K562 (cell line): Measurements from ENCODE around the gene ARHGAP28. TPM values are rescaled to one million over a fixed set of nuclear protein-coding genes. Genes with fewer than 3 reads are reported as not detected.

ENCODE experiments used
- ARID1B ChIP-seq: fragments of 450-650 bp; IDR thresholded peaks from 2 replicates; pipeline ENCODE4 v1.6.1; 2016; ENCODE audit warnings: antibody characterized with exemption, mild to moderate bottlenecking, inconsistent platforms
- ATF1 ChIP-seq, 2 experiments: fragments of 450-650 bp in 1 of 2; IDR thresholded peaks; 2 replicates each; pipeline ENCODE4 v1.6.1; 2016; ENCODE audit warnings: missing compliant biosample characterization in 1 of 2, missing genetic modification characterization in 1 of 2
- BRD9 ChIP-seq: fragments of 450-650 bp; IDR thresholded peaks from 2 replicates; pipeline ENCODE4 v1.6.1; 2018; ENCODE audit warnings: low read depth; ENCODE audit not compliant: partially characterized antibody
- CCNT2 ChIP-seq: IDR thresholded peaks from 2 replicates; pipeline ENCODE4 v1.6.1; 2011; ENCODE audit warnings: borderline replicate concordance, low read depth, mild to moderate bottlenecking, moderate library complexity, mixed read lengths, low read length; ENCODE audit not compliant: insufficient read length; ENCODE audit errors: extremely low read depth
- ERF ChIP-seq: fragments of 450-650 bp; formaldehyde crosslinking; IDR thresholded peaks from 2 replicates; pipeline ENCODE4 v1.4.0; 2020; ENCODE audit warnings: mild to moderate bottlenecking, mixed read lengths
- KLF16 ChIP-seq: IDR thresholded peaks from 2 replicates; pipeline ENCODE4 v1.6.1; 2016; ENCODE audit warnings: antibody characterized with exemption
- L3MBTL2 ChIP-seq: fragments of 450-650 bp; IDR thresholded peaks from 2 replicates; pipeline ENCODE4 v1.6.1; 2016; ENCODE audit warnings: mild to moderate bottlenecking, moderate library complexity
- LEF1 ChIP-seq: fragments of 450-650 bp; IDR thresholded peaks from 2 replicates; pipeline ENCODE4 v1.6.1; 2016; ENCODE audit warnings: mild to moderate bottlenecking
- MBD2 ChIP-seq: sonication (generic); IDR thresholded peaks from 2 replicates; pipeline ENCODE4 v1.6.1; 2016; ENCODE audit warnings: low read depth, borderline replicate concordance
- MEIS2 ChIP-seq: fragments of 450-650 bp; IDR thresholded peaks from 2 replicates; pipeline ENCODE4 v1.6.1; 2014; ENCODE audit warnings: mild to moderate bottlenecking; ENCODE audit not compliant: partially characterized antibody
- MTA2 ChIP-seq: fragments of 450-650 bp; IDR thresholded peaks from 2 replicates; pipeline ENCODE4 v1.6.1; 2016; ENCODE audit warnings: low read depth
- NFRKB ChIP-seq: fragments of 450-650 bp; IDR thresholded peaks from 2 replicates; pipeline ENCODE4 v1.6.1; 2016; ENCODE audit warnings: low read depth
- NFXL1 ChIP-seq: fragments of 450-650 bp; formaldehyde crosslinking; IDR thresholded peaks from 2 replicates; pipeline ENCODE4 v1.4.0; 2021; ENCODE audit warnings: mild to moderate bottlenecking
- PCBP2 ChIP-seq: fragments of 200-400 bp; formaldehyde crosslinking; IDR thresholded peaks from 2 replicates; pipeline ENCODE4 v1.6.1; 2018; ENCODE audit warnings: low read length, low read depth, mild to moderate bottlenecking, moderate library complexity; ENCODE audit not compliant: poor library complexity, severe bottlenecking
- SMARCA5 ChIP-seq: fragments of 450-650 bp; IDR thresholded peaks from 2 replicates; pipeline ENCODE4 v1.6.1; 2016
- TAF1 ChIP-seq: IDR thresholded peaks from 2 replicates; pipeline ENCODE4 v1.6.1; 2011; ENCODE audit warnings: mild to moderate bottlenecking, low read length, moderate library complexity; ENCODE audit not compliant: insufficient read depth, control insufficient read depth, severe bottlenecking; ENCODE audit errors: extremely low read depth
- TBP ChIP-seq: optimal IDR thresholded peaks from 2 replicates; pipeline ENCODE3; 2011; ENCODE audit warnings: low read depth, low read length, improper control_type of control experiment
- TCF3 ChIP-seq: sonication (generic); formaldehyde crosslinking; IDR thresholded peaks from 2 replicates; pipeline ENCODE4 v1.4.0; 2020; ENCODE audit warnings: mild to moderate bottlenecking, missing genetic modification reagents
- THRAP3 ChIP-seq: fragments of 450-650 bp; IDR thresholded peaks from 2 replicates; pipeline ENCODE4 v1.6.1; 2016; ENCODE audit warnings: mild to moderate bottlenecking, inconsistent platforms, borderline replicate concordance
- ZFX ChIP-seq: sonication (generic); formaldehyde crosslinking; IDR thresholded peaks from 2 replicates; pipeline ENCODE4 v1.8.0; 2022; ENCODE audit warnings: mild to moderate bottlenecking, missing genetic modification reagents, moderate library complexity
- ZNF699 ChIP-seq: fragments of 250-450 bp; sonication (Bioruptor Pico); IDR thresholded peaks from 2 replicates; pipeline ENCODE4 v1.8.0; 2021; ENCODE audit warnings: mild to moderate bottlenecking, moderate library complexity; ENCODE audit not compliant: insufficient replicate concordance
- polyA plus RNA-seq, 8 experiments: library from polyadenylated mRNA; depleted of rRNA in 4 of 8; stranded (reverse) in 5 of 8; unstranded in 3 of 8; fragments of >200 nt; fragmentation: Nextera tagmentation in 2 of 8; fragmentation: Illumina TruSeq in 1 of 8; extraction: Ambion mirVana in 2 of 8; extraction: Trizol in 1 of 8; gene quantifications; 2 replicates each; pipeline versions ENCODE4 v1.2.1 to v1.2.3, GENCODE V29; 2011 to 2014; ENCODE audit warnings: inconsistent platforms in 1 of 8, missing spikeins in 1 of 8
- total RNA-seq, 7 experiments: library from RNA; depleted of rRNA in 6 of 7; stranded (reverse); fragments of >200 nt in 6 of 7; fragmentation: Illumina TruSeq in 2 of 7; extraction: Trizol in 2 of 7; gene quantifications; 2 replicates each; pipeline versions ENCODE4 v1.2.1 to v1.2.3, GENCODE V29; 2011 to 2021; ENCODE audit warnings: low replicate concordance in 1 of 7
- TF ChIP-seq, protein P1 (sequence below): sonication (generic); formaldehyde crosslinking; IDR thresholded peaks from 2 replicates; pipeline ENCODE4 v1.8.0; 2022; ENCODE audit warnings: missing genetic modification reagents, mild to moderate bottlenecking, moderate library complexity, borderline replicate concordance
- TF ChIP-seq, protein P2 (sequence below), 2 experiments: fragments of 250-450 bp in 1 of 2; fragments of 450-650 bp in 1 of 2; sonication (Bioruptor Pico) in 1 of 2; IDR thresholded peaks; 2 replicates each; pipeline versions ENCODE4 v1.6.1 to v1.8.0; 2016 to 2021; ENCODE audit warnings: mild to moderate bottlenecking in 2 of 2, moderate library complexity in 2 of 2, missing compliant biosample characterization in 1 of 2, missing genetic modification characterization in 1 of 2
- TF ChIP-seq, protein P3 (sequence below), 2 experiments: fragments of 150-350 bp in 1 of 2; IDR thresholded peaks; 2 replicates each; pipeline ENCODE4 v1.6.1; 2012 to 2016; ENCODE audit warnings: low read depth in 2 of 2, low read length in 2 of 2, mild to moderate bottlenecking in 1 of 2, moderate library complexity in 1 of 2

Gene ARHGAP28
- total and polyA plus RNA-seq, 9 of the 15 experiments (the other 6 are each of a cell fraction or from before 2014, with no cell fraction given), result 0.93 to 5.9 (median 5.0) TPM

DNA sequence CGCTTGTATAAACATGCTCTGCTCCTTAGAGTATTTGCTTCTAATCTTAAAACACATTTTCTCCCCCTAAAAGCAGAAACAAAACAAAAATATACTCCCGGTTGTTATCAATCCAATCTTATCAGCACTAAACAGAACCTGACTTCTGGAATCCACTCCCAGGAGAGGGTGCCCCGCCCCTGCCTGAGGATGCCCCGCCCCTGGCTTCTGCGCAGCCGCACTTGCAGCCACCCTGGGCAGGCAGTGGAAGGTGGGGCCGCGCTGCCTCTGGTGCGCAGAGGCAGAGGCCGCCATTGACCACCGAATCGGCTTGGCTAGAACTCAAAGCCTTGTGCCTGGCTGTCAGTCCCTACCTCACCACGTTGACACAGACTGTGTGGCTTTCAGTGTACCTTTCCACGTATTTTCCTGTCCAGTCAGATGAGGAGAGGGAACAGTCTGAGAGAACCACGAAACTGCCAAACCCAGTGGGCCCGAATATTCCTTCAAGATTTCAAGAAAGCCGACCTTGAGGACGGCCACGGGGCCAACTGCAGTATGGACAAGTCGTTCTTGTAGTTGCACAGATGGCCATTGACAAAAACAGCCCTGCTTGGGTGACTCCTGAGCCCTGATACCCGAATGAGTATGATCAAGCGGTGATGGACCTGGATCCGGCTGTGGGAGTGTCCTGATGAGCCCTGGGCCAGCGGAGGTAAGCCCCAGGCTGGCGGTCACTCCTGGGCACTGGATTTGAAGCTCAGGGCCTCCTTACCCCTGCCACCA is 46.2 kb upstream of the ARHGAP28 start (continued):
- TF ChIP-seq, protein P1, sequence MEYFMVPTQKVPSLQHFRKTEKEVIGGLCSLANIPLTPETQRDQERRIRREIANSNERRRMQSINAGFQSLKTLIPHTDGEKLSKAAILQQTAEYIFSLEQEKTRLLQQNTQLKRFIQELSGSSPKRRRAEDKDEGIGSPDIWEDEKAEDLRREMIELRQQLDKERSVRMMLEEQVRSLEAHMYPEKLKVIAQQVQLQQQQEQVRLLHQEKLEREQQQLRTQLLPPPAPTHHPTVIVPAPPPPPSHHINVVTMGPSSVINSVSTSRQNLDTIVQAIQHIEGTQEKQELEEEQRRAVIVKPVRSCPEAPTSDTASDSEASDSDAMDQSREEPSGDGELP (CRISPR knock-in tag), result peak; percentile 6; the same call in 1 of the 2 replicates
- TF ChIP-seq, protein P2, sequence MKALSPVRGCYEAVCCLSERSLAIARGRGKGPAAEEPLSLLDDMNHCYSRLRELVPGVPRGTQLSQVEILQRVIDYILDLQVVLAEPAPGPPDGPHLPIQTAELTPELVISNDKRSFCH (CRISPR knock-in tag; IDR thresholded peaks at IDR 0.05), result no peak
- TF ChIP-seq, protein P2 (tag; IDR thresholded peaks at IDR 0.05), result peak; percentile 82; the same call in 1 of the 2 replicates
- TF ChIP-seq KLF16, result peak; percentile 78
- no peak for TF ChIP-seq NFXL1
- TF ChIP-seq ARID1B, result peak; percentile 98
- TF ChIP-seq ZFX (CRISPR knock-in tag), result peak; percentile 98
- TF ChIP-seq ERF (CRISPR knock-in tag), result peak; percentile 43; the same call in 1 of the 2 replicates
- TF ChIP-seq L3MBTL2, result peak; percentile 88
- 0 out of 2 replicates have a peak, but pooled peaks have one; percentile 30 for TF ChIP-seq MBD2
- TF ChIP-seq TCF3 (CRISPR knock-in tag), result peak; percentile 90
- TF ChIP-seq PCBP2, result no peak
- peak; percentile 96 for TF ChIP-seq CCNT2
- TF ChIP-seq THRAP3, result no peak
- peak; percentile 67 for TF ChIP-seq TAF1
- no peak for TF ChIP-seq SMARCA5
- TF ChIP-seq MTA2, result peak; percentile 90
- no peak for TF ChIP-seq ZNF699 (CRISPR knock-in tag)
- peak; percentile 90 for TF ChIP-seq NFRKB
- TF ChIP-seq ATF1 (CRISPR knock-in tag; IDR thresholded peaks at IDR 0.05), result no peak
- peak; percentile 47 for TF ChIP-seq ATF1 (tag; IDR thresholded peaks at IDR 0.05)
- peak; percentile 82; the same call in 1 of the 2 replicates for TF ChIP-seq LEF1
- peak; percentile 66 for TF ChIP-seq TBP
- peak; percentile 77 for TF ChIP-seq BRD9
- TF ChIP-seq MEIS2, result peak; percentile 53
- TF ChIP-seq, protein P3, sequence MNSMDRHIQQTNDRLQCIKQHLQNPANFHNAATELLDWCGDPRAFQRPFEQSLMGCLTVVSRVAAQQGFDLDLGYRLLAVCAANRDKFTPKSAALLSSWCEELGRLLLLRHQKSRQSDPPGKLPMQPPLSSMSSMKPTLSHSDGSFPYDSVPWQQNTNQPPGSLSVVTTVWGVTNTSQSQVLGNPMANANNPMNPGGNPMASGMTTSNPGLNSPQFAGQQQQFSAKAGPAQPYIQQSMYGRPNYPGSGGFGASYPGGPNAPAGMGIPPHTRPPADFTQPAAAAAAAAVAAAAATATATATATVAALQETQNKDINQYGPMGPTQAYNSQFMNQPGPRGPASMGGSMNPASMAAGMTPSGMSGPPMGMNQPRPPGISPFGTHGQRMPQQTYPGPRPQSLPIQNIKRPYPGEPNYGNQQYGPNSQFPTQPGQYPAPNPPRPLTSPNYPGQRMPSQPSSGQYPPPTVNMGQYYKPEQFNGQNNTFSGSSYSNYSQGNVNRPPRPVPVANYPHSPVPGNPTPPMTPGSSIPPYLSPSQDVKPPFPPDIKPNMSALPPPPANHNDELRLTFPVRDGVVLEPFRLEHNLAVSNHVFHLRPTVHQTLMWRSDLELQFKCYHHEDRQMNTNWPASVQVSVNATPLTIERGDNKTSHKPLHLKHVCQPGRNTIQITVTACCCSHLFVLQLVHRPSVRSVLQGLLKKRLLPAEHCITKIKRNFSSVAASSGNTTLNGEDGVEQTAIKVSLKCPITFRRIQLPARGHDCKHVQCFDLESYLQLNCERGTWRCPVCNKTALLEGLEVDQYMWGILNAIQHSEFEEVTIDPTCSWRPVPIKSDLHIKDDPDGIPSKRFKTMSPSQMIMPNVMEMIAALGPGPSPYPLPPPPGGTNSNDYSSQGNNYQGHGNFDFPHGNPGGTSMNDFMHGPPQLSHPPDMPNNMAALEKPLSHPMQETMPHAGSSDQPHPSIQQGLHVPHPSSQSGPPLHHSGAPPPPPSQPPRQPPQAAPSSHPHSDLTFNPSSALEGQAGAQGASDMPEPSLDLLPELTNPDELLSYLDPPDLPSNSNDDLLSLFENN (IDR thresholded peaks at IDR 0.05; ENCODE audit: low read depth in 2 of 2, low read length in 2 of 2), result peak in 1 of 2 experiments; percentile 75; a peak in 2 of 4 replicates
